ES-I3 (cell line): ENCODE measurements around the gene BCAN.
"Not testable (repeated sequence)": the region's sequence is repeated elsewhere in the genome, so short reads cannot be mapped to it uniquely, and the experiment has no call there.

Experiments used
- H3K36me3 ChIP-seq: 2 replicates; pipeline ENCODE4 v1.6.1; 2013; ENCODE audit warnings: mild to moderate bottlenecking, low read length, control low read depth, moderate library complexity; ENCODE audit not compliant: insufficient read depth
- H3K4me1 ChIP-seq: 2 replicates; pipeline ENCODE4 v1.6.1; 2013; ENCODE audit warnings: mild to moderate bottlenecking, control low read depth, low read length; ENCODE audit not compliant: insufficient read depth
- H3K9ac ChIP-seq: 2 replicates; pipeline ENCODE4 v1.6.1; 2013; ENCODE audit warnings: low read depth, mild to moderate bottlenecking, low read length, moderate library complexity
- H3K9me3 ChIP-seq: 2 replicates; pipeline ENCODE4 v1.6.1; 2013; ENCODE audit warnings: mild to moderate bottlenecking, low read length, moderate library complexity; ENCODE audit not compliant: control insufficient read depth, insufficient read depth

Gene BCAN

GRCh38 chr1:156607344-156607743 lies 34.6 kb upstream of the BCAN start:
- H3K4me1 ChIP-seq, H3K9me3 ChIP-seq, H3K9ac ChIP-seq, H3K36me3 ChIP-seq: not testable (repeated sequence)

- Histone ChIP-seq H3K9me3 (no peaks in the 10 kb centered on the region), H3K4me1 (no peaks in the 10 kb centered on the region), H3K9ac (no peak overlapping the region)
Measured at GRCh38 chr1:156608036-156608674, 33.8 kb upstream of the BCAN start.

GRCh38 chr1:156608981-156609380 lies 32.9 kb upstream of the BCAN start:
- Histone ChIP-seq H3K9me3 (no peaks in the 10 kb centered on the region), H3K36me3 (no peaks in the 10 kb centered on the region), H3K4me1 (no peaks in the 10 kb centered on the region), H3K9ac (no peak overlapping the region)

More at GRCh38 chr1:156608036-156608674, 33.8 kb upstream of the BCAN start:
- H3K36me3 ChIP-seq: no peaks in the 10 kb centered on the region

DNA sequence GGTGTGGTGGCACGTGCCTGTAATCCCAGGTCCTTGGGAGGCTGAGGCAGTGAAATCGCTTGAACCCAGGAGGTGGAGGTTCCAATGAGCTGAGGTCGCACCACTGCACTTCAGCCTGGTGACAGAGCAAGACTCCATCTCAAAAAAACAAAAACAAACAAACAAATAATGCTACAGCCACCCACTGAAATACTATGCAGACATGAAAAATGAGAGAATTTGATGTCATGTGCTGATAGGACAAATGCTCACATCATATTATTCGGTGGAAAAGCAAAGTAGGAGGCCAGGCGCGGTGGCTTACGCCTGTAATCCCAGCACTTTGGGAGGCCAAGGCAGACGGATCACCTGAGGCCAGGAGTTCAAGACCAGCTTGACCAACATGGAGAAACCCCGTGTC lies 31.8 kb upstream of the BCAN start:
- not testable (repeated sequence) for H3K9ac ChIP-seq, H3K4me1 ChIP-seq, H3K9me3 ChIP-seq, H3K36me3 ChIP-seq

GRCh38 chr1:156612666-156613065 lies 29.3 kb upstream of the BCAN start:
- H3K9me3 ChIP-seq: no peaks in the 10 kb centered on the region
- H3K9ac ChIP-seq: no peak overlapping the region
- peaks cover 6% of the 10 kb centered on the region; the same call in 1 of the 2 replicates for H3K4me1 ChIP-seq
- no peaks in the 10 kb centered on the region for H3K36me3 ChIP-seq

DNA sequence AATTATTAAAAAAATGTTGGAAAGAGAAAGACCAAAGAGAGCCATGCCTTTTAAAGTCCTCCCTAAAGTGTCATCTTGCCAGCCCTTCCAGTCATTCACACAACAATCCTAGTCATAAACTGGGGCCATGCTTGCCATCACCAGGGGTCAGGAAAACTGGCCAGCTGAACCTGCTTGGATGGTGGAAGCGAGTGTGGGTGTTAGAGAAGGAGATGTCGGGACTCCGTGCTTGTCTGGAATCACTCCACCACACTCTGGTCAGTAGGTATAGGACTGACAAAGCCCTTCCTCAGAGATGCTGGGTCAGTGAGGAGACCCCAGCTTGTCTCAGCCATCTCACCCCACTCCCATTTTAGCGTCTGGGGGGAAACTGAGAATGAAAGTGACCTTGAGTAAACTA lies 26.0 kb upstream of the BCAN start:
- no peak overlapping the region for H3K9ac ChIP-seq
- no peaks in the 10 kb centered on the region for H3K36me3 ChIP-seq
- H3K4me1 ChIP-seq: peaks cover 6% of the 10 kb centered on the region; the same call in 1 of the 2 replicates
- no peaks in the 10 kb centered on the region for H3K9me3 ChIP-seq

DNA sequence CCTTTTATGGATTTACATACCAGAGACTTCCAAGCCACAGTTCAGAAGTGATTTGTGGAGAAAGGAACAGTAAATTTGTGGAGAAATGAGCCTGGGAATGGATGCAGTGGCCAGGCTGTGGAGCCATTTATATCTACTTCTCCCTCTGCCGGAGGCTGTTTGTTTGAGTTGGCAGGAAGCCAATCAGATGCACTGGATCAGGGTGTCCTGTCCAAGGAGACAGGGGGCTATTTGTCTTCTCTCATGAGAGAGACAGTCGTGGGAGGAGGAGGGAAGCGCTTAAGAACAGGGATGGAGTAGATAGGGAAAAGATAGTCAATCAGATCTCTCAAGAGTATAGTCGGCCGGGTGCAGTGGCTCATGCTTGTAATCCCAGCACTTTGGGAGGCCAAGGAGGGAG lies 25.5 kb upstream of the BCAN start:
- H3K9ac ChIP-seq: no peak overlapping the region
- H3K36me3 ChIP-seq: no peaks in the 10 kb centered on the region
- no peaks in the 10 kb centered on the region for H3K9me3 ChIP-seq
- H3K4me1 ChIP-seq: peaks cover 6% of the 10 kb centered on the region; the same call in 1 of the 2 replicates

DNA sequence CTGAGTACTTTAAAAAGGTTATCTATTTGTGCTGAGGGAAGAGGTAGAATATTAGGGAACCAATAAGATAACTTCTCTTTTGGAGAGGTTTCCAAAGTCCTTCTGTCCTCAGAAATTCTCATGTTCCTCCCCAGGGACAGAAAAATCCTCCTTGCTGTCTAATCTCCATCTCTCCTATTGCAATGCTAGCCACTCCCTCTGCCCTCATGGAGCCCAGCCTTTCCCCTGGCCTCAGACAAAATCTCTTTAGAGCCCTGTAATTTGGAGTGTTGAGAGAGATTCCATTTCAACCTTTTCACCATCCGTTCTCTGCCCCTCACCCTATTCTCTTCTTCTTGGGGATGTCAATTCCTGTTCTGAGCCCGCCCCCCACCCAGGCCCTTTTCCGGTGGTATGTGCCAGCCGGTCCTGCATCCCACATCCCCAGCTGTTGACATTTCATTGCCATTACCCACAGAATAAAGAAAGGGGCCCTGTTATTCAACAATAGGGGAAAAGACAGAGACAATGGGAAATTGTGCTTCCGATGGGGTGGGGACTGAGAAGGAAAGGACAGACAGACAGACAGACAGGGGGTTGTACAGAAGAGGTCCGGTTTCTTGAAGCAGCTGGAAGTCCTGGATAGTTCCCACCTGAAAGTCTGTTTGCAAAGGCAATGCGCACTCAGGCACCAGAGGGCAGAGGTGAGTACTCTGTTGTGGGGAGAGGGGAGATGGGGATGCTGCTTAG lies 22.9 kb upstream of the BCAN start, which contains the start of gene HAPLN2:
Gene HAPLN2, plus strand, starts transcription at position 563 of the 729 bp plus-strand sequence. CDS start 4,076 bp downstream, outside the sequence.
- no peaks in the 10 kb centered on the region for H3K36me3 ChIP-seq
- no peak within 1 kb of the TSS for H3K9ac ChIP-seq
- no peaks in the 10 kb centered on the region for H3K9me3 ChIP-seq
- peaks cover 6% of the 10 kb centered on the region; the same call in 1 of the 2 replicates for H3K4me1 ChIP-seq

DNA sequence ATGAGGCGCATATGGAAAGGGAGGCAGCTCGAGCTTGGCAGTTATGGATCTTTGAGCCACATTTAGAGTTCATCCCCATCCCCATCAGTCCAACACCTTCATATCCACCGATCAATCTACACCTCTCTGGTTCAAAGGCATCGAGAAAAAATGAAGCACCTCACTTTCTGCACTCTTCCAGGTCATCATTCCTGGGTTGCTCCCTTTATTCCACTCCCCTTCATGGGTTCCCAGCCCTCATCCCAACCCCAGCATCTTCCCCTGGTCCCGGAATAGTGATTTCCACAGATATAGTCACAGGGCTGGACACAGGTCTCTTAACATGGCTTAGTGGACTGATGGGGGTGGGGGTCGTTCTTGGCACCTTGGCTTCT lies 22.3 kb upstream of the BCAN start:
- H3K36me3 ChIP-seq: no peaks in the 10 kb centered on the region
- H3K4me1 ChIP-seq: peaks cover 6% of the 10 kb centered on the region; the same call in 1 of the 2 replicates

GRCh38 chr1:156622581-156623297 lies 19.2 kb upstream of the BCAN start:
- no peaks in the 10 kb centered on the region for H3K9me3 ChIP-seq
- H3K4me1 ChIP-seq: no peaks in the 10 kb centered on the region; the same call in 1 of the 2 replicates
- no peak overlapping the region for H3K9ac ChIP-seq
- no peaks in the 10 kb centered on the region for H3K36me3 ChIP-seq

More for the DNA sequence above, 22.3 kb upstream of the BCAN start:
- H3K9ac ChIP-seq: no peak overlapping the region
- H3K9me3 ChIP-seq: no peaks in the 10 kb centered on the region

DNA sequence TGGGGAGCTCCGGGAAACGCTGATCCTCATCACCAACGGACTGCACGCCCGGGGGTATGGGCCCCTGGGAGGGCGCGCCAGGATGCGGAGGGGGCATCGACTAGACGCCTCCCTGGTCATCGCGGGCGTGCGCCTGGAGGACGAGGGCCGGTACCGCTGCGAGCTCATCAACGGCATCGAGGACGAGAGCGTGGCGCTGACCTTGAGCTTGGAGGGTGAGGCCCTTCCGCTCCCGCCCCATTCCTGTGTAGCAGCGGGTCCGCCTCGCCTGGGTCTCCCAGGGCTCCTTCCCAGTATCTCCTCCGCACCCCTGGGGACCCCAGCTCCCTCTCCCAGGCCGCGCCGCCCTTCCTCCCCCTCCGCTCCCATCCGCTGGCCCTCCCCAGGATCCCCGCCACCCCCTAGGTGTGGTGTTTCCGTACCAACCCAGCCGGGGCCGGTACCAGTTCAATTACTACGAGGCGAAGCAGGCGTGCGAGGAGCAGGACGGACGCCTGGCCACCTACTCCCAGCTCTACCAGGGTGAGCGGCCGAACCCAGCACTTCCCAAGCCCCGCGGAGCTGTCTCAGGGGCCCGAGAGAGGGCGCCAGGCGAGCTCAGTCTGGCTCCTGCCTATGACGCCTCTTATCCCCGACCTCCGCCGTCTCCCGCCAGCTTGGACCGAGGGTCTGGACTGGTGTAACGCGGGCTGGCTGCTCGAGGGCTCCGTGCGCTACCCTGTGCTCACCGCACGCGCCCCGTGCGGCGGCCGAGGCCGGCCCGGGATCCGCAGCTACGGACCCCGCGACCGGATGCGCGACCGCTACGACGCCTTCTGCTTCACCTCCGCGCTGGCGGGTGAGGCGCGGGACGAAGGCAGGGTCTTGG lies 17.7 kb upstream of the BCAN start:
- peak overlapping the region; percentile 86 for H3K9ac ChIP-seq
- H3K4me1 ChIP-seq: no peaks in the 10 kb centered on the region; the same call in 1 of the 2 replicates
- no peaks in the 10 kb centered on the region for H3K9me3 ChIP-seq
- H3K36me3 ChIP-seq: no peaks in the 10 kb centered on the region

DNA sequence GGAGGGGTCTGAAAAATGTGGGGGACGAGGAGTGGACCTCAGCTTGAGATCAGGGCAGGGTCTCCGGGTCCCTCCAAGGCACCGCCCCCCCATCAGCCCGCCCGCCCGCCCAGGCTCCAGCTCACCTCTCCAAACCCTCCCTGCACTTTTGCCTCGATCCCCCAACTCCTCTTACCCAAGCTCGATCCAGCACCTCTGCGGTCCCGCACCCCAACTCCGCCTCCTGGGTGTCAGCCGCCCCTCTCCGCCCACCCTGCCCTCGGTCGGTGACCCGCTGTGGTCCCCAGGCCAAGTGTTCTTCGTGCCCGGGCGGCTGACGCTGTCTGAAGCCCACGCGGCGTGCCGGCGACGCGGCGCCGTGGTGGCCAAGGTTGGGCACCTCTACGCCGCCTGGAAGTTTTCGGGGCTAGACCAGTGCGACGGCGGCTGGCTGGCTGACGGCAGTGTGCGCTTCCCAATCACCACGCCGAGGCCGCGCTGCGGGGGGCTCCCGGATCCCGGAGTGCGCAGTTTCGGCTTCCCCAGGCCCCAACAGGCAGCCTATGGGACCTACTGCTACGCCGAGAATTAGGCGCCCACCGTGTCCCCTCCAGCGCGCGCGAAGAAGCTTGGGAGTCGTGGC lies 17.0 kb upstream of the BCAN start:
- no peaks in the 10 kb centered on the region for H3K36me3 ChIP-seq
- no peaks in the 10 kb centered on the region; the same call in 1 of the 2 replicates for H3K4me1 ChIP-seq
- peak overlapping the region; percentile 86; the same call in 1 of the 2 replicates for H3K9ac ChIP-seq
- no peaks in the 10 kb centered on the region for H3K9me3 ChIP-seq

- Histone ChIP-seq H3K4me1 (no peaks in the 10 kb centered on the region; the same call in 1 of the 2 replicates), H3K9ac (peak overlapping the region; percentile 60; the same call in 1 of the 2 replicates), H3K36me3 (no peaks in the 10 kb centered on the region), H3K9me3 (no peaks in the 10 kb centered on the region)
Measured at GRCh38 chr1:156625436-156626078, 16.4 kb upstream of the BCAN start.
